ENCODE results near the gene HPCA. TPM values are rescaled to one million over a fixed set of nuclear protein-coding genes. Genes with fewer than 3 reads are reported as not detected.

HPCA gene
- total and polyA plus RNA-seq, 2 donors (not counting 1 experiment from before 2014, with no cell fraction given) = 0.33 TPM; not detected in 1

GRCh38 chr1:32870615-32871363 lies 15.5 kb upstream of the HPCA start, which contains the start of gene FNDC5:
FNDC5 (minus strand) TSS chr1:32870912.
- H3K36me3 ChIP-seq (ENCODE audit: control insufficient read depth, insufficient read depth, low read length) = no peaks in the 10 kb centered on the region
- peaks cover 12% of the 10 kb centered on the region for H3K27me3 ChIP-seq (ENCODE audit: control insufficient read depth, insufficient read depth, low read length)
- no peaks in the 10 kb centered on the region for H3K79me2 ChIP-seq (ENCODE audit: control insufficient read depth, insufficient read depth, low read length)
- no peaks in the 10 kb centered on the region for H3K9me3 ChIP-seq (ENCODE audit: control insufficient read depth, insufficient read depth, low read depth, low read length)
- no peak within 1 kb of the TSS for H3K27ac ChIP-seq (ENCODE audit: insufficient read depth, low read length)
- peak within 1 kb of the TSS; percentile 54 for H3K4me2 ChIP-seq (ENCODE audit: extremely low read depth, insufficient read depth, low read length)
- no peak within 1 kb of the TSS for H2AFZ ChIP-seq (ENCODE audit: low read length)
- no peaks in the 10 kb centered on the region for H4K20me1 ChIP-seq (ENCODE audit: control insufficient read depth, extremely low read depth, insufficient read depth, low read length)
- H3K4me3 ChIP-seq (replicated peaks in 1 of 4; ENCODE audit: control extremely low read depth in 1 of 4, insufficient read depth in 1 of 4, low read depth in 3 of 4, low read length in 4 of 4) = peak within 1 kb of the TSS in 2 of 4 experiments; percentile 29 to 43
- H3K9ac ChIP-seq (ENCODE audit: insufficient read depth, low read length) = no peak within 1 kb of the TSS
- TF ChIP-seq CTCF (conservative IDR thresholded peaks at IDR 0.05 in 1 of 2, IDR thresholded peaks at IDR 0.05 in 1 of 2; ENCODE audit: low read depth in 1 of 2, low read length in 2 of 2) = no peak
- DNase-seq (ENCODE audit: low read depth in 2 of 2) = peak in 1 of 2 donors; percentile 21
- H3K4me1 ChIP-seq (ENCODE audit: control insufficient read depth, extremely low read depth, insufficient read depth, low read length) = no peaks in the 10 kb centered on the region

GRCh38 chr1:32871364-32872191 lies 14.7 kb upstream of the HPCA start:
- Histone ChIP-seq H3K9ac (ENCODE audit: insufficient read depth, low read length) (no peak overlapping the region), H3K4me3 (replicated peaks in 1 of 4; ENCODE audit: control extremely low read depth in 1 of 4, insufficient read depth in 1 of 4, low read depth in 3 of 4, low read length in 4 of 4) (peak overlapping the region in 2 of 4 experiments; percentile 29 to 43), H3K9me3 (ENCODE audit: control insufficient read depth, insufficient read depth, low read depth, low read length) (no peaks in the 10 kb centered on the region), H4K20me1 (ENCODE audit: control insufficient read depth, extremely low read depth, insufficient read depth, low read length) (no peaks in the 10 kb centered on the region), H3K4me2 (ENCODE audit: extremely low read depth, insufficient read depth, low read length) (no peak overlapping the region), H3K27ac (ENCODE audit: insufficient read depth, low read length) (no peak overlapping the region), H3K36me3 (ENCODE audit: control insufficient read depth, insufficient read depth, low read length) (no peaks in the 10 kb centered on the region), H3K4me1 (ENCODE audit: control insufficient read depth, extremely low read depth, insufficient read depth, low read length) (no peaks in the 10 kb centered on the region), H2AFZ (ENCODE audit: low read length) (no peak overlapping the region), H3K27me3 (ENCODE audit: control insufficient read depth, insufficient read depth, low read length) (peaks cover 12% of the 10 kb centered on the region), H3K79me2 (ENCODE audit: control insufficient read depth, insufficient read depth, low read length) (no peaks in the 10 kb centered on the region)
- DNase-seq (ENCODE audit: low read depth in 2 of 2) = no peak
- no peak for TF ChIP-seq CTCF (conservative IDR thresholded peaks at IDR 0.05 in 1 of 2, IDR thresholded peaks at IDR 0.05 in 1 of 2; ENCODE audit: low read depth in 1 of 2, low read length in 2 of 2)
- peak; percentile 82 for TF ChIP-seq EZH2 (IDR thresholded peaks at IDR 0.05; ENCODE audit: low read length, missing control alignments)

- no peak for DNase-seq (ENCODE audit: low read depth in 2 of 2)
- H3K27ac ChIP-seq (ENCODE audit: insufficient read depth, low read length) = no peak overlapping the region
- no peak overlapping the region for H3K9ac ChIP-seq (ENCODE audit: insufficient read depth, low read length)
- no peak overlapping the region for H3K4me2 ChIP-seq (ENCODE audit: extremely low read depth, insufficient read depth, low read length)
- H3K27me3 ChIP-seq (ENCODE audit: control insufficient read depth, insufficient read depth, low read length) = peaks cover 12% of the 10 kb centered on the region
- no peaks in the 10 kb centered on the region for H3K9me3 ChIP-seq (ENCODE audit: control insufficient read depth, insufficient read depth, low read depth, low read length)
- H4K20me1 ChIP-seq (ENCODE audit: control insufficient read depth, extremely low read depth, insufficient read depth, low read length) = no peaks in the 10 kb centered on the region
- no peaks in the 10 kb centered on the region for H3K4me1 ChIP-seq (ENCODE audit: control insufficient read depth, extremely low read depth, insufficient read depth, low read length)
- H3K4me3 ChIP-seq (replicated peaks in 1 of 4; ENCODE audit: control extremely low read depth in 1 of 4, insufficient read depth in 1 of 4, low read depth in 3 of 4, low read length in 4 of 4) = no peak overlapping the region
- H2AFZ ChIP-seq (ENCODE audit: low read length) = no peak overlapping the region
- no peaks in the 10 kb centered on the region for H3K79me2 ChIP-seq (ENCODE audit: control insufficient read depth, insufficient read depth, low read length)
- H3K36me3 ChIP-seq (ENCODE audit: control insufficient read depth, insufficient read depth, low read length) = no peaks in the 10 kb centered on the region
- TF ChIP-seq EZH2 (IDR thresholded peaks at IDR 0.05; ENCODE audit: low read length, missing control alignments) (no peak), CTCF (conservative IDR thresholded peaks at IDR 0.05 in 1 of 2, IDR thresholded peaks at IDR 0.05 in 1 of 2; ENCODE audit: low read depth in 1 of 2, low read length in 2 of 2) (no peak)
These were observed 14.2 kb upstream of the HPCA start for GRCh38 chr1:32872192-32872460.
